HG02763 (cell line): ENCODE measurements around the gene LRRC63.

Experiments
- ATAC-seq: cut with Tn5 transposase; IDR thresholded peaks from one replicate; pipeline ENCODE4 v1.9.1; 2021; ENCODE audit warnings: mild to moderate bottlenecking, moderate library complexity; ENCODE audit not compliant: unreplicated experiment

LRRC63 gene

GRCh38 chr13:46310066-46310465 lies 98.3 kb downstream of the LRRC63 start:
- ATAC-seq: no peak

GRCh38 chr13:46311217-46311616 lies 99.5 kb downstream of the LRRC63 start:
- no peak for ATAC-seq

- no peak for ATAC-seq
These were observed 101.3 kb downstream of the LRRC63 start for GRCh38 chr13:46313024-46313423.

- no peak for ATAC-seq
These were observed 101.9 kb downstream of the LRRC63 start for GRCh38 chr13:46313432-46314257.

- ATAC-seq: no peak
These were observed 102.9 kb downstream of the LRRC63 start for GRCh38 chr13:46314587-46314986.

- no peak for ATAC-seq
These were observed 103.3 kb downstream of the LRRC63 start for GRCh38 chr13:46315036-46315435.

- ATAC-seq: no peak
These were observed 103.9 kb downstream of the LRRC63 start for GRCh38 chr13:46315491-46316075.

- no peak for ATAC-seq
These were observed 105.4 kb downstream of the LRRC63 start for GRCh38 chr13:46317120-46317519.

GRCh38 chr13:46318986-46319385 lies 107.3 kb downstream of the LRRC63 start:
- ATAC-seq: no peak

- ATAC-seq: no peak
These were observed 108.7 kb downstream of the LRRC63 start for GRCh38 chr13:46320406-46320805.

GRCh38 chr13:46320821-46321220 lies 109.1 kb downstream of the LRRC63 start:
- ATAC-seq: no peak

GRCh38 chr13:46321494-46322225 lies 109.9 kb downstream of the LRRC63 start:
- no peak for ATAC-seq

- ATAC-seq: no peak
These were observed 113.2 kb downstream of the LRRC63 start for GRCh38 chr13:46324976-46325375.
